ENCODE data around the gene DNAL4.
A peak's percentile ranks its signal among the peaks of the same experiment; 100 is the strongest.

DNAL4 gene

DNA sequence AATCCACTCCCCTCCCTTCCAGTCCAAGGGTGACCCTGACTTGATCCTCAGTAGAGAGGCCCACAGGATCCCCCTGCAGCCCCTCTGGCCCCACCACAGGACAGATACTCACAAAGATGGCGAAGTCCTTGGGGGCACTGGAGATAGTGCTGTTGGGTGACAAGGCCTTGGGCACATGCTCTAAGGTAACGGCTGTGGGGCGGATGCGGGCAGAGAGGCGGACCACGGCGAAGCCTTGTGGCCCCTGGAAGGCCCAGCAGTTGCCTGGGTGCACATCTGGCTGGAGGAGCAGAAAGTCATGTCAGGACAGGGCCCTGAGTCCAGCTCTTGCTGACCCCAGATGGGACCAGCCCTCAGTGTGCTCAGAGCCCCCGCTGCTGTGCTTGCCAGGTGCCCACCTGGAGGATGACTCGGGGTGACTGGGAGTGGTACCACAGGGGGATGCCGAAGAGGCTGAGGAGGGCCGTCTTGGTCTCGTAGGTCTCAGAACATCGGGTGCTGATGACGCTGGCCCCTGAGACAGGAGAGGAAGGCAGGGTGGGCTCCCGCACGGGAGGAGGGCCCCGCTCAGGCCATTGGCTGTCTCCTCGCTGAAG is 55.4 kb downstream of the DNAL4 start:
- DNase-seq, result no peak

DNA sequence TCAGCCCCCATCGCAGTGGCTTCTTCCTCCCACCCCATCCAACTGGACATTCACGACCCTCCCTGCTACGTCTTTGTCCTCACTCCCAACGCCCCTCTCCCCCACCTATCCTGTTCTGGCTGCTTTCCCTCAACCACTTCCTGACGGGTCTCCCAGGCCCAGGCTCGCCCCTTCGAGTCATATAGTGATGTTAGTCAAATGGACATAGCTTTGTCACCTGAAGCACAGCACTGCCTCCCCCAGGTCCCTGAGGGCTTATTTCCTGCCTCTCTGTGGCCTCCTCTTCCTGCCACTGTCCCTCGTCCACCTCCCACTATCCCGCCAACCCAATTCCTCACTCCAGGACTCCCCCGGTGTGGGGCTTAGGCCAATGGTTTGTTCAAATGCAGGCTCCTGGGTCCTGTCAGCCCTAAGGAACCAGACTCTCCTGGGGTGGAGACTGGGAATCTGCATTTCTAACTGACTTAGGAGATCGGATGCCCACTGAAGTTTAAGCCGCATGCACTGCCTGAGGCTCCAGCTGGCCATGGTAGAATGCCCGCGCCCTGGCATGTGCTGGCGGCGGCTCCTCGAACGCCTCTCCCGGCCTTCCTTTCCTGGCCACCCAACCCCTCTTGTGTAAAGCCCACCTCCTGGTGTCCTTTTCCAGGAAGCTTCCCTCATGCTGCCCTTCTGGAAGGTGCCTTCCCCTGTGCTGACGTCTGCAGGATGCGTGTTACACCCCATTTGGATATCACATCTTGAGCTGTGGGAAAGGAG is 56.5 kb downstream of the DNAL4 start:
- no peak for DNase-seq

DNA sequence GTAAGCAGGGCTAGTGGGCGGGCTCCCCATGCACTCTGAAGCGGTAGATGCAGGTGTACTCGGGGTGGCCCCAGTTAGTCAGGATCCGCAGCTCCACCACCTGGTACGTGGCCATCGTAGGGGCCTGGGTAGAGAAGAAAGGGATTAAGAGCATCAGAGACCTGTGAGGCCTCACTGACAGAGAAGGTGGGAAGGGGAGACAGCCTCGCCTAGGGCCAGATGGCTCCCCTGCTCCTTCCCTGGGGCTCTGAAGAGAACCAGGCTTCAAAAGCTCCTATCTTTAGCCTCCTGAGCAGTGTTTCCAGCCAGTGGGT is 57.7 kb downstream of the DNAL4 start:
- no peak for DNase-seq

DNA sequence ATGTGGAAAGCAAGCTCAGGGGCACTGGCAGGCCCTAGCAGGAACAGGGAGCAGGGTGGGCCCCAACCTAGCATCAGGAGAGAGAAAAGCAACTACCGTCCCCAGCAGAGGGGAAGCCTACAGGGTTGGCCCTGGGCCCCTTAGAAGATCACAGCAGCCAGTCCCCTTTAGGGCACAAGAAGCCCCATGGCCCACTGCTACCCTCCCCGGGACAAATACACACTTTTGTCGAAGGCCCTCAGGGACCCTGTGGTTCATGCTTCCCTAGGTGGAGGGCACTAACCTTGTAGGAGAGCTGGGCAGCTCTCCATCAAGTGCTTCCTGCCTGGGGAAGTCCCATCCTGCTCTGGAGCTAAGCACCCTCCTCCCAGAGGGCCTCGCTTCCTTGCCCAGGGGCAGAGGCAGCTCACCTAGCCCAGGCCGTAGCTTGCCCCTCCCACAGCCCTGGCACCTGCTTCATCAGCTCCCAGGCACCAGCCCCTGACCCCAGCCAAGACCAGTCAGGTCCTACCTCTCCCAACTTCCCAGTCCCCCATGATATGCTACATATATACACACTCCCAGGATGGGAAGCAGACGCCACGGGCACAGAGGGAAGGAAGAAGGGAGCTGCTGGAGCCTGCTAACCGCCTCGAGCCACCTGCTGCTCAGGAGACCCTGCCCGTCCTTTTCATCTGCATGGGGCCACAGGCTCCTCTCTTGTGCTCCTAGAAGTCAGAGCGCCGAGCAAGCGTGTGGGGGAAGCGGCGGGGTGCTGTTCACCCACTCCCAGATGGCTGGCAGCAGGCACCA is 58.3 kb downstream of the DNAL4 start:
- DNase-seq, result no peak

DNA sequence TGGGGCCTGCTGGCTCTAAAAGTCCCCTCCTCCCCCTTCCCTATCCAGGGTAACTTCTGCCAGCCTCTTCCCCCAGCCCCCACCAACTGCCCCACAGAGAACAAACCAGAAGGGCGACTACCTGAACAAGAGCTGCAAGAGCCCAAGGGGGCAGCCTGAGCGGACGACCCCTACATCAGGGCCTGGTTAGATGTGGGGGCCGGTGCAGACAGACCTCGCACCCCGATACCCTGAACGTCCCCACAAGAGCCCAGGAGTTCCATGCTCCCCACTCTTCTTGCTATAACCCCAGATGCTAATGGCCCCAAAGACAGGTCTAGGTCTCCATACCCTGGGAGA is 58.8 kb downstream of the DNAL4 start:
- no peak for DNase-seq

DNA sequence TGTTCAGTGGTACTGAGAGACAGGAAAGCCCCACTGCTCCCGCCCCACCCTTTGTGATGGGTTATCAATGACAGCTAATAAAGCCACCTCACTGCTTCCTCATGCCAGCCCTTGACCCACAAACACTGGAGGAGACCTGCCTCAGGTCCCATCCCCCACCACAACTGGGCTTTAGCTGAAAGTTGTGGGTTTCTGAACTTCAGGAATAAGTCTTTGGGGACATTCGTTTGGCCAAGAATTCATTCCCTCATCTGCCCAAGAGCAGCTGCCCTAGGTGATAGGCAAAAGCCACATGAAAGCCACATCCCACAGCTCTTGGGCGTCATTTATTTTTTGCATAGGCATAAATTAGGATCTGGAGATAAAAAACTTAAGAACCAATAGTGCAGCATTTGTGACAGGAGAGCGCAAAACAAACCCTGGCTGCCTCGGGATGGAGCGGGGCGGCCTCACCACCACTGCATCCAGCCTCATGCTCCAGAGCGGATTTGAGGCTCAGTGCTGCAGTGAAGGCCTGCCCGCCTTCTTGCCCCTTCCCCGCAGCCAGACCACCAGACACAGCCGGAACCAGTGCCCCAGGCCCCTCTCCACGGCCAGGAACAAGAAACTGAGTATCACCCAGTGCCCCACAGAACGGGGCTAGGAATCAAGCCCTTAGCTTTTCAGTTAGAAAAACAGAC is 59.4 kb downstream of the DNAL4 start:
- no peak for DNase-seq

DNA sequence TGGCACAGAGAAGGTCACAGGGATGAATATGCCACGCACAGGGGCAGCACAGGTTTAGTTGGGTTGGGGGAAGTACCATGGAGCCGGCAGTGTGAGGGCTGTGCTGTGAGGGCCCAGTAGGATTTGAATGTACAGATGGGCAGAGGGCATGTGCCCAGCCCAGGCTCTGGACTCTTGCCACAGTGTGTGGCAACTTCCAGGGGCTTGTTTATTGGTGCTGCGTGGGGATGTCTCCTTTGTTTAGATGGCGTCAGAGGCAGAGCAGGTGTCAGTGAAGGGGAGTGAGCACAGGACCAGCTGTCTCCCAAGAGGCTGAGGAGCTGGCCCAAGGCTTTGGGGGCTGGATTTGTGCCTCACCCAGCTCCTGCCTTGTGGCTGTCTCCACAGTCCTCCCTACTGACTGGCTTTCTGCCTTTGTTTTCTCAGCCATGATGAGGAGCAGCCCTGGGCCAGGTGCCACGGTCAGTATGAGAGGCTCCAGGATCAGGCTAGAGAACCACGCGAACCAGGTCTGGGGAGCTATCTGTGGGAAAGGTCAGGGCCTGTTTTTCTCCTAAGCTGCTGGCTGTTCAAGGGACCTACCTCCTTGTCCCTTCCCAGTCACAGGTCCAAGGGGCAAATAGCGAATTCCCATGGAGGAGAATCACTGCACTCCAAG is 60.1 kb downstream of the DNAL4 start:
- DNase-seq, result no peak

DNA sequence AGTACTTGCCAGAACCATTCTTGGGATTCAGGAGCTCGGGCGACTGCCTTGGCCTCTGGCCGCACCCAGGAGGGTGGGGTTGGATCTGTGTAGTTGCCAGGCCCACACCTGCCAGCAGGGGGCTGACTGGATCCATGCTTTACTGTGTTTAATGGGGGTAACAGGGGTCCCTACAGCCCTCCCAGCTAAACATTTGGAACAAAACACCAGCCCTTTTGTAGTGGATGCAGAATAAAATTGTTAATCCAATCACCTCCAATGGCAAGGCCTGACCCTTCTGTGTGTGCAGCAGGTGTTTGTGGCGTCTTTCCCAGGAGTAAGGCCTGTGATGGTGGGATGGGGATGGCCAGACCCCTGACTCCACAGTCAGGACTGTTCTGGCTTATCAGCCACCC is 60.6 kb downstream of the DNAL4 start:
- DNase-seq, result peak; percentile 58

DNA sequence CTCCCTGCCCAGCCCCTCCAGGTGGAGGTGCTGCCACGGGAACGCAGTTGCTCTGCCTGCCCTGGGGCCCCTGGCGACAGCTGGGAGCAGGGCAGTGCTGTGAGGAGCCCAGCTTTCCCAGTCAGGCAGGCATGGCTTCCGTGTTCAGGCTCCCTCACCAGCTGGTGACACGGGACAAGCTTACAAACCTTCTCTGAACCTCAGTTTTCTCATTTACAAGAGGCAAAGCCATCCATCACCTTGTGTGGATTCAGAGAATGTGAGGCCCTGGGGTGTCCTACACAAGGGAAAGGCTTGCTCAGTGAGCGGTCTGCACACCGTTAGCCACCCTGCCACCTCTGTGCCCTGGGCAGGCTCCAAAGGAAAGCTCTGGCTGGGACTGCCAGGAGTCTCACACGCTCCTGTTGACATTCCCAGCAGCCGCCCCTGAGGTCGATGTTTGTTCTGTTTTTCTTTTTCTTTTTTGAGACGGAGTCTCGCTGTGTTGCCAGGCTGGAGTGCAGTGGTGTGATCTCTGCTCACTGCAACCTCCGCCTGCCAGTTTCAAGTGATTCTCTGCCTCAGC is 61.6 kb downstream of the DNAL4 start:
- no peak for DNase-seq

DNA sequence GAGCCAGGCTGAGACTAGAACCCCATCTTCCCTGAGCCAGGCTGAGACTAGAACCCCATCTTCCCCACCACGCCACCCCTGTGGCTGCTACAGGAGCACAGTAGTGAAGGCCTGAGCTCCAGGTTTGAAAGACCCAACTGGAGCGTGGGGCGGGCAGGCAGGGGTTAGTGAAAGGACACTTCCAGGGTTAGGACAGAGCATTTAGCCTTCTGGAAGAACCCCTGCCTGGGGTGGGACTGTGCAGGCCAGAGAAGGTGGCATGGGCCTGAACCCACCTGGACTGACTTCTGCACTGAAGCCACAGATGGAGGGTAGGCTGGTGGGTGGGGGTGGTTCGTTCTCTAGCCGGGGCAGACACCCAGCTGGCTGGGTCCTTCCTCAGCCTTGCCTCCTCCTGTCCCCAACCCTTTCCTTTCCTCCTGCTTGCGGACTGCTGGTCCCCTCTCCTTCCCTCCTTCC is 62.2 kb downstream of the DNAL4 start:
- DNase-seq, result no peak

DNA sequence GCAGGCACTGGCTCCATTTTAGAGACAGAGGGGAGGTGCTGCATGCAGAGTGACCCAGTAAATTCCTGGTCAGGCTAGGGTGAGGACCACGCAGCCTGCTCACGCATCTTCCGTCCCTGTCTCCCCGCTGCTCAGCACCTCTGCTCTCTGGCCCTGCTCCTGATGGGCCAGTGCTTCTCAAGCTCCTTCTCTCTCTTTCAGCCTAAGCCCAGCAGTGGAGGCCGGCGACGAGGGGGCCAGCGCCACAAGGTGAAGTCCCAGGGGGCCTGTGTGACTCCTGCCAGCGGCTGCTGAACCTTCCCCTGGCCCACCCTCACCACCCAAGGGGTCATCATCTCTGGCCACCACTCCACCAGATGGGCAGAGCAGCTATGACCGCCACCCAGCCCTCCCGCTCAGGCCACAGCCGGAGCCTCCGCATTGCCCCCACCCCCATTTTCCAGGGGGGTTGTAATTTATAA is 63.5 kb downstream of the DNAL4 start:
- DNase-seq, result no peak

DNA sequence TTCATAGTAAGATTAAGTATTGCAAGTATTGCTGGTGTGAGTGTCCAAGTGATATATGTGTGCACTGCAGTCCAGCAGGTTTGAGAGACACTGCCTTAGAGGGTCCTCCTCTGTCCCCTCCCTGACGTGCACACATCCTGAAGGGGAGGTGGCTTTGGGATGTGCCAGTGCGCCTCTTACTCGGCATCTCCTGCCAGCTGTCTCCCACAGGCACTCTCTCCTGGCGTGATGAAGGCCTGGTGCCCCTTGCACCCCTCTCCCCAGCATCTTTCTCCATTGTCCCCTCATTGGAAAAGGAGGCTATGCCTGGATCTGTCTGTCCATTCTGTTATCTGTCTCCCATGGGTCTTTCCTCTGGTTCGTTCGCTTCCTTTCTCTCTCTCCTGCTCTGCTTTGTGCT is 64.0 kb downstream of the DNAL4 start:
- DNase-seq, result no peak

DNA sequence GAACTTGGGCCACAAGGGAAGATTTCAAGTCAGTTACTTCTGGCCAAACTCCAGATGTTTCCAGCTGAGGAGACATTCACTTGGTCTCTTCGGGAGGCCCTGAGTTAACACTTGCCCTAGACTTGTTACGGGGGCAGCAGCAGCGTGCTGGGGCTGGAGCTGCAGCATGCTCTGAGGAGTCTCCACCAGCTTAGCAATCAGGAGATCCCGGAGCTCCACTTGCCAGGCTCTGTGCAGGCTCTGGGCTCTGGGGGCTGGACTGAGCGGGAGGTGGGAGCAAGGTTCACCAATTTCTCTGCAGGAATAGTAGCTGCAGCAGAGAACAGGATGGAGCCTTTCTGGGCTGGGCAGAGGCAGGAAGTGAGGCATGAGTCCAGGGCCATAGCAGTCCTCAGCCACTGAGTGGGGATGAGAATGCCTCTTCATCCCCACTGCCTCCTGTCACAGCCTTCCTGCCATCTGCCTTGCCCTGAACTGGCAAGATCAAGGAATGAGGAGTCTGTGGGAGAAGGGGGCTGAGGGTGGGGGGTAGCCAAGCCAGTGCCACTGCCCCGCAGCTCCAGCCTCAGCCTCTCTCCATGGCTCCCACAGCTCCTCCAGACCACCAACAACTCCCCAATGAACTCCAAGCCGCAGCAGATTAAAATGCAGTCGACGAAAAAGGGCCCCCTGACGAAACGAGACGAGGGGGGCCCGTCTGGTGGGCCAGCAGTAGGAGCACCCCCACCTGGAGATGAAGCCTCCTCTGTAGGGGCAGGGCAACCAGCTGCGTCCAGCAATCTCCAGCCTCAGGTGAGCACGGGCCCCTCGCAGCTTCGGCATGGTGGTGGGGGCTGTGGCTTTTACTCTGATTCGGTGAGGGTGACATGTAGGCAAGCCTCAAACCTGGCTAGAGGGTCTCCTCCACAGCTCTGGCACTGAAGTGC is 64.8 kb downstream of the DNAL4 start:
- no peak for DNase-seq

Measured in retina (tissue), 1 donor.